Vagina (tissue), 2 donors: ENCODE measurements around the gene DMGDH.

Experiments used
- POLR2A ChIP-seq, 2 donors: fragments of 450-650 bp; IDR thresholded peaks; one replicate each; pipeline ENCODE4 v1.6.1; 2017; ENCODE audit warnings: antibody characterized with exemption in 2 of 2, mild to moderate bottlenecking in 2 of 2, moderate library complexity in 2 of 2
- POLR2AphosphoS5 ChIP-seq, 2 donors: sonication (generic); formaldehyde crosslinking; IDR thresholded peaks; one replicate each; pipeline ENCODE4 v1.9.0; 2017; ENCODE audit warnings: antibody characterized with exemption in 2 of 2, mild to moderate bottlenecking in 2 of 2, low read depth in 1 of 2; ENCODE audit not compliant: insufficient read depth in 1 of 2
- TF ChIP-seq, protein P1 (sequence below), 3 experiments: fragments of 450-650 bp in 2 of 3; fragments of 200-600 bp in 1 of 3; sonication (generic) in 1 of 3; IDR thresholded peaks; one replicate each; pipeline ENCODE4 v1.5.1; 2017 to 2019; ENCODE audit warnings: antibody characterized with exemption in 3 of 3, mild to moderate bottlenecking in 2 of 3, moderate library complexity in 2 of 3

DNA sequence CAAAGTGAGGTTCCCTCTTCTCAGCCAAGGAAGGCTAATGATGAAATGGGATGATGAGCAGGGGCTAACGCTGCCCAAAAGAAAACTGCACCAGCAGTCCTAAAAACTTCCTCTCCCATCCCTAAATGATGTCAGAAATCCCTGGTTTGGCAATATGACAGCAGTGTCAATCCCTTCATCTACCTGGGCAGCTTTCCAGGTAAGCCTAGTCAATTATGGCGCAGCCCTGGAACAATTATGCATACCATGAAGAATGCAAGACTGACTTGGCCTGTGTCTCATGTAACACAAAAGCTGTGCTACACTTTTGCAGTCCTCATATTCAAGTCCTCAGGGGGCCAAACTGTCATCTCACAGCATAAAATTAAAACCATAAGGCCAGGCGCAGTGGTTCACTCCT is 7.0 kb downstream of the DMGDH start:
- TF ChIP-seq, protein P1, sequence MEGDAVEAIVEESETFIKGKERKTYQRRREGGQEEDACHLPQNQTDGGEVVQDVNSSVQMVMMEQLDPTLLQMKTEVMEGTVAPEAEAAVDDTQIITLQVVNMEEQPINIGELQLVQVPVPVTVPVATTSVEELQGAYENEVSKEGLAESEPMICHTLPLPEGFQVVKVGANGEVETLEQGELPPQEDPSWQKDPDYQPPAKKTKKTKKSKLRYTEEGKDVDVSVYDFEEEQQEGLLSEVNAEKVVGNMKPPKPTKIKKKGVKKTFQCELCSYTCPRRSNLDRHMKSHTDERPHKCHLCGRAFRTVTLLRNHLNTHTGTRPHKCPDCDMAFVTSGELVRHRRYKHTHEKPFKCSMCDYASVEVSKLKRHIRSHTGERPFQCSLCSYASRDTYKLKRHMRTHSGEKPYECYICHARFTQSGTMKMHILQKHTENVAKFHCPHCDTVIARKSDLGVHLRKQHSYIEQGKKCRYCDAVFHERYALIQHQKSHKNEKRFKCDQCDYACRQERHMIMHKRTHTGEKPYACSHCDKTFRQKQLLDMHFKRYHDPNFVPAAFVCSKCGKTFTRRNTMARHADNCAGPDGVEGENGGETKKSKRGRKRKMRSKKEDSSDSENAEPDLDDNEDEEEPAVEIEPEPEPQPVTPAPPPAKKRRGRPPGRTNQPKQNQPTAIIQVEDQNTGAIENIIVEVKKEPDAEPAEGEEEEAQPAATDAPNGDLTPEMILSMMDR (IDR thresholded peaks at IDR 0.05), result no peak
- TF ChIP-seq POLR2AphosphoS5 (IDR thresholded peaks at IDR 0.05; ENCODE audit: insufficient read depth in 1 of 2, low read depth in 1 of 2) (no peak), POLR2A (IDR thresholded peaks at IDR 0.05) (no peak)
